HG02642 (cell line): ENCODE data around the gene AOC3.
"Not testable (repeated sequence)": the region's sequence is repeated elsewhere in the genome, so short reads cannot be mapped to it uniquely, and the experiment has no call there.

ENCODE experiments used
- ATAC-seq: cut with Tn5 transposase; IDR thresholded peaks from one replicate; pipeline ENCODE4 v1.9.1; 2021; ENCODE audit warnings: mild to moderate bottlenecking; ENCODE audit not compliant: unreplicated experiment, poor library complexity

Gene AOC3

DNA sequence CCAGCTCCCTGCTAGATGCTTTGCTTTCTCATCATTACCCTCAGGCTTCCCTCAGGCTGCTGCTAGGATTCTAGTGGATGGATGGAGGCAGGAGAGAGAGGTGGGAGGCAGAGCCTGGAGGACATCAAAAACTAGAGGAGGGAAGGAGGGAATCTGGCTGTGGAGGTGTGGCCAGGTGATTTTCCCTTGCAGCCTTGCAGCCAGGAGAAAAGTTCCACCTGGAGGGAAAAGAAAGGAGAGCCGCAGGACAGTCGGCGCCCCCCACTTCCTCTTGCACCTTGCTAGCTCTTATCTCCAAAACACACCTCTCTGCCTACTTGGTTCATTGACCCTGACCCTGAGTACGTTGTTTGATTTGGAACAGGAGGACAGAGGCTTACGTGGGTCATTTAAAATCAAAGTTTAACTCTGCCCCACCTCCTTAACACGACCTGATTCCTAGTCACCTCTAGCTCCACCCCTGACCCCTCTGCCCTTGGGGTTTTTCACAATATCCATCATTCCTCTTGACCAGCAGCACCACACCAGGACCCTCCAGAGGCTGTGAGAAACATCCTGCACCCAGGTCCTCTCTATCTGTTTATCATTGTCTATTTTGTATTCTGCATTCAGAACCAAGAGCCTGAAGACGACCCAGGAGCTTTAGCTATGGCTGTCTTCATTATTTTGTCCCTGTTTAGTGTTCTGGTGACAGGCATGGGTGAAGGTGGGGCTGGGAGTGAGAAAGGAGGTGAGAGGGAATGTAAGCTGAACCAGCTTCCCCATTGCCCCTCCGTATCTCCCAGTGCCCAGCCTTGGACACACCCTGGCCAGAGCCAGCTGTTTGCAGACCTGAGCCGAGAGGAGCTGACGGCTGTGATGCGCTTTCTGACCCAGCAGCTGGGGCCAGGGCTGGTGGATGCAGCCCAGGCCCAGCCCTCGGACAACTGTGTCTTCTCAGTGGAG is 15.9 kb downstream of the AOC3 start:
- ATAC-seq, result no peak

DNA sequence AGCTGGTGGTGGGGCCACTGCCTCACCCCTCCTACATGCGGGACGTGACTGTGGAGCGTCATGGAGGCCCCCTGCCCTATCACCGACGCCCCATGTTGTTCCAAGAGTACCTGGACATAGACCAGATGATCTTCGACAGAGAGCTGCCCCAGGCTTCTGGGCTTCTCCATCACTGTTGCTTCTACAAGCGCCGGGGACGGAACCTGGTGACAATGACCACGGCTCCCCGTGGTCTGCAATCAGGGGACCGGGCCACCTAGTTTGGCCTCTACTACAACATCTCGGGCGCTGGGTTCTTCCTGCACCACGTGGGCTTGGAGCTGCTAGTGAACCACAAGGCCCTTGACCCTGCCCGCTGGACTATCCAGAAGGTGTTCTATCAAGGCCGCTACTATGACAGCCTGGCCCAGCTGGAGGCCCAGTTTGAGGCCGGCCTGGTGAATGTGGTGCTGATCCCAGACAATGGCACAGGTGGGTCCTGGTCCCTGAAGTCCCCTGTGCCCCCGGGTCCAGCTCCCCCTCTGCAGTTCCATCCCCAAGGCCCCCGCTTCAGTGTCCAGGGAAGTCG is 16.8 kb downstream of the AOC3 start:
- ATAC-seq, result not testable (repeated sequence)

DNA sequence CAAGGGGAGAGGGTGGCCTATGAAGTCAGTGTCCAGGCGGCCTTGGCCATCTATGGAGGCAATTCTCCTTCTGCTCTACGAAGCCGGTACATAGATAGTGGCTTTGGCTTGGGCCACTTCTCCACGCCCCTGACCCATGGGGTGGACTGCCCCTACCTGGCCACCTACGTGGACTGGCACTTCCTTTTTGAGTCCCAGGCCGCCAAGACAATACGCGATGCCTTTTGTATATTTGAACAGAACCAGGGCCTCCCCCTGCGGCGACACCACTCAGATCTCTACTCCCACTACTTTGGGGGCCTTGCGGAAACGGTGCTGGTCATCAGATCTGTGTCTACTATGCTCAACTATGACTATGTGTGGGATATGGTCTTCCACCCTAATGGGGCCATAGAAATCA is 17.3 kb downstream of the AOC3 start:
- no peak for ATAC-seq

DNA sequence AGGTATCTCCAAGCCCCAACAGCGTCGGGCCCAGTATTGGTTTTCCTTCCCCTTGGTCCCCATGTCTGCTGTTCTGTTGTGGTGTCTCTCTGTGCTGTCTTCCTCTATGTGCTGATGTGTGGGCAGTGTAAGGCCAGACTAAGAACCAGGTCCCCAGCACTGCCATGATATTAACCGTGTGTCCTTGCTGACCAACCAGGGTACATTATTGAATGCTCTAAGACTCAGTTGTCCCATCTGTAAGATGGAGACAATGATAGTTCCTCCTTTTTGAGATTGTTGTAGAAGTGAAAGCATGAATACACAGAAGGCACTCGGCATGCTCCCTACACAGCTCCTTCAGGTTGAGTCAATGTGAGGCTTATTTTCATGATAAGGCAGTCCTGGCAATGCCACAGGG is 20.6 kb downstream of the AOC3 start:
- ATAC-seq, result no peak

DNA sequence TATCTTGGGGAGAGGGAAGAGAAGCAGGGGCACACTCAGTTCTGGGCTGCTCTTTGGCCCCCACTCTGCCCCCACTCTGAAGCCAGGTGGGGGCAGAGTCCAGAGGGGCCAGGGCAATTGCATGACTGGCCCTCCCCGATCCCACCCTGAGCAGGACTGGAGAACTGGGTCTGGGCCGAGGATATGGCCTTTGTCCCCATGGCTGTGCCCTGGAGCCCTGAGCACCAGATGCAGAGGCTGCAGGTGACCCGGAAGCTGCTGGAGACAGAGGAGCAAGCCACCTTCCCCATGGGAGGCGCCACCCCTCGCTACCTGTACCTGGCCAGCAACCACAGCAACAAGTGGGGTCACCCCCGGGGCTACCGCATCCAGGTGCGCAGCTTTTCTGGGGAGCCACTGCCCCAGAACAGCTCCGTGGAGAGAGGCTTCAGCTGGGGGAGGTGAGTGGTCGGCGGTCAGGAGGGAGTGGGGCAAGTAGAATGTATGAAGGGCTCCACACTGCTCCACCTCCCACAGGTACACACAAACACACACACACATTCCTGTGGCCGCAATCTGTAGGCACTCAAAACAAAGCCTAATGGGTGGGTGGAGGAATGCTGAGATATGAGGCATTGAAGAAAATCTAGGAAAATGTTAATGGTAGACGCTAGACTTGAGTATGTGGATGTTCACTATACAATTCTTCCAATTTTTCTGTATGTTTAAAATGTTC is 21.4 kb downstream of the AOC3 start:
- ATAC-seq, result no peak

DNA sequence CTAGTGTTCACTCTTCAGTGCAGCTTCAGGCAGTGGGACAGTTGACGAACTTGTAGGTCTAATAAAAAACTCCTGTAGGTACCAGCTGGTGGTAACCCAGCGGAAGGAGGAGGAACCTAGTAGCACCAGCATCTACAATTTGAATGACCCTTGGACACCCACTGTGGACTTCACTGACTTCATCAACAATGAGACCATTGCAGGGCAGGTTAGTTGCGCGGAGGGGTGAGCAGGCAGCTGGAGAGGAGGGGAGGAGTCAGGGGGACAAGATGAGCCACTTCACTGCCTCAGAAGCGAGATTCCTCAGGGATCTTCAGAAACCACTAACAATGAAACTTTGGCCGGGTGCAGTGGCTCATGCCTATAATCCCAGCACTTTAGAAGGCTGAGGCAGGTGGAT is 22.3 kb downstream of the AOC3 start:
- no peak for ATAC-seq

DNA sequence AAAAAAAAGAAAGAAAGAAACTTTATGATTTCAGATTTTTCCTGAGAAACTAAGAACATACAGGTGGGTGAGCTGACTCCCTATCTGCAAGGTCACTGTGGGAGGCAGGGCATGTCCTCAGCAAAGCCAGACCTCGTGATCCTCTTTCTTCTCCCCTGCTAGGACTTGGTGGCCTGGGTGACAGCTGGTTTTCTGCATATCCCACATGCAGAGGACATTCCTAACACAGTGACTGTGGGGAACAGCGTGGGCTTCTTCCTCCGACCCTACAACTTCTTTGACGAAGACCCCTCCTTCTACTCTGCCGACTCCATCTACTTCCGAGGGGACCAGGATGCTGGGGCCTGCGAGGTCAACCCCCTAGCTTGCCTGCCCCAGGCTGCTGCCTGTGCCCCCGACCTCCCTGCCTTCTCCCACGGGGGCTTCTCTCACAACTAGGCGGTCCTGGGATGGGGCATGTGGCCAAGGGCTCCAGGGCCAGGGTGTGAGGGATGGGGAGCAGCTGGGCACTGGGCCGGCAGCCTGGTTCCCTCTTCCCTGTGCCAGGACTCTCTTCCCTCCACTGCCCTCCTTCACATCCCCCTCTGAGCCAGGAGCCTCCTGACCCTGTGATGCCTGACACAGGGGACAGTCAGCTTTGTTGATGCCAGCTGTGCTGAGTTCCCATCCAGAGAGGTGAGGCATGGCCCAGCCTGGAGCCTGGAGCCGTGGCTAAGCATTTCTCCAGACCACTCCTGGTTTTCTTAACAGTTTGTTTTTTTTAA is 23.1 kb downstream of the AOC3 start:
- not testable (repeated sequence) for ATAC-seq

DNA sequence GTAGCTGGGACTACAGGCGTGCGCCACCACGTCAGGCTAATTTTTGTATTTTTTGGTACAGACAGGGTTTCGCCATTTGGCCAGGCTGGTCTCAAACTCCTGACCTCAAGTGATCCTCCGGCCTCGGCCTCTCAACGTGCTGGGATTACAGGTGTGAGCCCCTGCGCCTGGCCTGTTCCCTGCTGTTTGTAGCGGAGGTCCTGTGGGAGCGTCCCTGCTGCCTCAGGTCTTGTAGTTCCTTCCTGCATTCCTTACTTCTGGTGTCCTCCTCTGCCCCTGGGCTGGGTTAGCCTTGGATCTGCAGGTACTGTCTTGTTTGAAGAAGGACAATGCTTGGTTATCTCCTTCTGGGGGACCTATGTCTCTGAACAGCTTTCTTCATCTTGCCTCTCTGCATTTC is 26.0 kb downstream of the AOC3 start:
- no peak for ATAC-seq

DNA sequence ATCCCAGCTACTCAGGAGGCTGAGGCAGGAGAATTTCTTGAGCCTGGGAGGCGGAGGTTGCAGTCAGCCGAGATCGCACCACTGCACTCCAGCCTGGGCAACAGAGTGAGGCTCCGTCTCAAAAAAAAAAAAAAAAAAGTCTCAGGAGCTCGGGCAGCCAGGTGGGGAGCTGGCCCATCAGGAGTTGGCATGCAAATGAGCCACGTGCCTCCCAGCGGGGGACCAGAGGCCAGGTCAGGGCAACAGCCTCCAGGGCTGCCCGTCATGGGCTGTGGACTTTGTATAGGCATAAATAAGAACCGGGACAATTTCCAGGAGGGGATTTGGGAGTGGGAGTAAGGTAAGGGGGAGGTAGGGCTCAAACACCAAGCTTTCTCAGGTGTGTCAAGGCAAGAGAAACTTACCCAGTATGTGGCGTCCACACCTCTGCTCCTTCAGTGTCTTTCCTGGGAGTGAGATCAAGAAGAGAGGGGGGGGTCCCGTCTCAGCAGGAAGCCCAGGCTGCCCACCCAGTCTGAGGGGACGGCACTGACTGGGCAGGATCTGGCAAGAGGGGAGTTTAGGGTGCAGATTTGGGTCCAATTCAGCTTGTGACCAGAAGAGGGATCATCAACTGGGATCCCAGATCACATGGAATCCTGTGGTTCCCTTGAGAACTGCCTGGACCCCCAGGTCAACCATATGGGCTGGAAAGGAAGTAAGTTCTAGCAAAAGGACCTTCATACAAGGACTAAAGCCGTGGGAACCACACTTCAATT is 27.3 kb downstream of the AOC3 start:
- ATAC-seq, result no peak

DNA sequence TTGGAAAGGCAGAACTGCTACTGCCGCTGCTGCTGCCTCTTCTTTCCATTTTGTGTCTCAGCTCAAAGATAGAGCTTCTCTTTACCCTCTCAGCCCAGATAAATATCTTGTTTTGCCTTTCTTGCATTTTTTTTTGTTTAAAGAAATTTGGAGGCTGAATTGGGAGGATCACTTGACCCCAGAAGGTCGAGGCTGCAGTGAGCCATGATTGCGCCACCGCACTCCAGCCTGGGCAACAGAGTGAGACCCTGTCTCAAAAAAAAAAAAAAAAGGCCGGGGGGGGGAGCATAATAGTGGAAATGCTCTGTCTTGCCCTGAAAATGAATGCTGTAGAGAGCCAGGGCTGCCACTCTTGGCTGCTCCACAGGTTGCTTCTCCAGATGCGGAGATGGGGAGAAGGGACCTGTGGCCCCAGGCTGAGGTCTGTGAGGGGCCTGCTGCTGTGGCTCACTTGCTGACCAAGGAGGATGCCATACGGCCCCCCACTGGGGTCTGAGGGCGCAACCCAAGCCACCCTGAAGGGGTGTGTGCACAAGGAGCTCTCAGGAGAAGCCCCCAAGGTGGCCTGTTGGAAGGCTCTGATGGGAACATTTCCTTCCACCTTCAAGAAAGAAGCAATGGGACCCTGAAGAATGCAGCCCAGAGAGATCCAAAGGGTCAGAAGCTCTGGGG is 28.1 kb downstream of the AOC3 start:
- ATAC-seq, result no peak

DNA sequence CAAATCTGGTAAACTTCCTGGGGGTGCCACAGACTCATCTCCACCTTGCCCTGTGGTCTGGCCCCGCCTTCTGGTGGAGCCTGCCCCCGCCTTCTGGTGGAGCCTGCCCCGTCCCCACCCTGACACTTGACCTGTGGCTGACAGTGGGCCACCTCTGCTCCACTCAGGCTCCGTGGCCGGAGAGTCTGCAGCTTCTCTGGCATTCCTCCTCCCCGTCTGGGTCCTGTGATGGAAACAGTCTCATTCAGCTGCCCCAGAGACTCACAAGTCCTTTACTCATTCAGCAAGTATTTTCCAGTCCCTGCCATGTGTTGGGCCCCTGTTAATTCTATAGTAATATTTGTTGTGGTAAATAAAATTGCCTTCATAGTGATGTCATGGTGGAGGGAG is 28.6 kb downstream of the AOC3 start:
- no peak for ATAC-seq

DNA sequence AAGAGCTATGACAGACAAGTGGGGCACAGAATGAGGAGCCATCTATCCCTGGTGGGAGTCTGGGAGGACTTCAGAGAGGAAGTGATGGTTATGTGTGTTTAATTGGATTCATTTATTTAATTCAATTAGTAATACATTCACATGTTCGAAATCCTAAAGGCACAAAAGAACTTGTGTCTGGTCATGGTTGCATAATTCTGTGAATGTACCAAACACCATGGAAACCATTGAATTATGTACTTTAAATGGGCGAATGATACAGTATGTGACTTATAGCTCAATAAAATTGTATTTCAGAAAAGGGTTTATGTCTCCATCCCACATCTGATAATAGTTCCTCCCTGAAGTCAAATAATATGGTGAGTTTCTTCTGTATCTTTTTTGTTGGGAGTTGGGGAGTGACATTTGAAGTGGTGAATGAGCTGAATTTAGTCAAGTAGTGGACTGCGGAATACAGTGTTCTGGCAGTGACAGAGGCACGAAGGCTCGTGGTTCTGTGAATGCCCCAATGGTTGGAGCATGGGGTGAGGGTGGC is 29.8 kb downstream of the AOC3 start:
- no peak for ATAC-seq

DNA sequence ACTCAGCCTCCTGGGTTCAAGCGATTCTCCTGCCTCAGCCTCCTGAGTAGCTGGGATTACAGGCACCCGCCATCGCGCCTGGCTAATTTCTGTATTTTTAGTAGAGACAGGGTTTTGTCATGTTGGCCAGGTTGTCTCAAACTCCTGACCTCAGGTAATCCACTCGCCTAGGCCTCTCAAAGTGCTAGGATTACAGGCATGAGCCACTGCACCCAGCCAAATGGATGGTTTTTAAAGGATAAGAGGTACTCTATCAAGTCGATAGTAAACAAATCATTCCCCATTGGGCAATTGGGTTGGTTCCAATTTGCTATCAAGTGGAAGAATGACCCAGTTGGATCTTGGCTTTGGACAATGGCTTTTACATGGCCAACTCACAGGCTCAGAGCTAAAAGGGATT is 30.7 kb downstream of the AOC3 start:
- ATAC-seq, result not testable (repeated sequence)

DNA sequence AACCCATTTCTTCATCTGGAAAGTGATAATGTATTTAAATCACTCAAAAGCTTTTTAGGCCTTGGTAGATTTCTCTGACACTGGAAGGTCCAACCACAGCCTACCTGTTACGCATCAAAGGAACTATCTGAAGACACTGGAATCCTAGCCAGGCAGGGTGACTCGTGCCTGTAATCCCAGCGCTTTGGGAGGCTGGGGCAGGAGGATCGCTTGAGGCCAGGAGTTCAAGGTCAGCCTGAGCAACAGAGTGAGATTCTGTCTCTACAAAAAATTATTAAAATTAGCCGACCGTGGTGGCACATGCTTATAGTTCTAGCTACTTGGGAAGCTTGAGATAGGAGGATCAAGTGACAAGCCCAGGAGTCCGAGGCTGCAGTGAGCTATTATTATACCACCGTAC is 31.2 kb downstream of the AOC3 start:
- ATAC-seq, result no peak

DNA sequence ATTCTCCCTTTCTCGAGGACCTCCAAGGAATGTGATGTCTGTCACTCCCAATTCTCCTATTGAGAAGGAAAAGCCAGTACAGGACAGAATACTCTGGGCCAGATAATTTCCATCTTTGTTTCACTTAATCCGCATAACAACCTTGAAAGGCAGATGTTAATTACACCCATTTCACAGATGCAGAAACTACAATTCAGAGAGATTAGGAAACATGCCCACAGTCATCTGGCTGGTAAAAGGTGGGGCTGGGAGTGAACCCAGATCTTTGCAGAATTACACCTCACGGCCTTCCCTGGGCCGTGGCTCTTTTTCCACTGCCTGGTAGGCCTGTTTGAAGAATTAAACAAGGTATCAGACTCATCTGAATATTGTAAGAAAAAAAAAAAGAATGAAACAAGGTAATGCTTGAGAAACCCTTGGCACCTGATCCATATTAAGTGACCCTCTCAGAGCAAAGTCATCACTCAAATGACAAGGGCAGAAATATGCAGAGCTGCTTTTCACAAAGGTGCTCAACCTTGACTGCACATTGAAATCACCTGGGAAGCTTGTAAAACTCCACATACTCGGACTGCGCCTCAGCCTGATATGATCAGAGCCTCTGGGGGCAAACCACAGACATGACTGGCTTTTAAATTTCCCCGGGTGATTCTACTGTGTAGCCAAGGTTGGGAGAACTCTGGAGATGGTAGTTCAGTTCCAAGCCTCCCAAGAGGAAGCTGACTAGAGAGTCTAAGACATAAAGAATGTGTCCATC is 33.0 kb downstream of the AOC3 start:
- no peak for ATAC-seq

DNA sequence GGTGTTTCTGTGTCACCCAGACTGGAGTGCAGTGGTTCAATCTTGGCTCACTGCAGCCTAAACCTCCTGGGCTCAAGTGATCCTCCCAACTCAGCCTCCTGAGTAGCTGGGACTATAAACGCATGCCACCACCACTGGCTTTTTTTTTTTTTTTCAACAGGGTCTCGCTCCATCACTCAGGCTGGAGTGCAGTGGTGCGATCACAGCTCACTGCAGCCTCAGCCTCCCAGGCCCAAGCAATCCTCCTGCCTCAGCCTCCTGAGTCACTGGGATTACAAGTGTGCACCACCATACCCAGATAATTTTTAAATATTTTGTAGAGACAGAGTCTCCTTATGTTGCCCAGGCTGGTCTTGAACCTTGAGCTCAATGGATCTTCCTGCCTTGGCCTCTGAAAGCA is 34.8 kb downstream of the AOC3 start:
- ATAC-seq, result not testable (repeated sequence)

DNA sequence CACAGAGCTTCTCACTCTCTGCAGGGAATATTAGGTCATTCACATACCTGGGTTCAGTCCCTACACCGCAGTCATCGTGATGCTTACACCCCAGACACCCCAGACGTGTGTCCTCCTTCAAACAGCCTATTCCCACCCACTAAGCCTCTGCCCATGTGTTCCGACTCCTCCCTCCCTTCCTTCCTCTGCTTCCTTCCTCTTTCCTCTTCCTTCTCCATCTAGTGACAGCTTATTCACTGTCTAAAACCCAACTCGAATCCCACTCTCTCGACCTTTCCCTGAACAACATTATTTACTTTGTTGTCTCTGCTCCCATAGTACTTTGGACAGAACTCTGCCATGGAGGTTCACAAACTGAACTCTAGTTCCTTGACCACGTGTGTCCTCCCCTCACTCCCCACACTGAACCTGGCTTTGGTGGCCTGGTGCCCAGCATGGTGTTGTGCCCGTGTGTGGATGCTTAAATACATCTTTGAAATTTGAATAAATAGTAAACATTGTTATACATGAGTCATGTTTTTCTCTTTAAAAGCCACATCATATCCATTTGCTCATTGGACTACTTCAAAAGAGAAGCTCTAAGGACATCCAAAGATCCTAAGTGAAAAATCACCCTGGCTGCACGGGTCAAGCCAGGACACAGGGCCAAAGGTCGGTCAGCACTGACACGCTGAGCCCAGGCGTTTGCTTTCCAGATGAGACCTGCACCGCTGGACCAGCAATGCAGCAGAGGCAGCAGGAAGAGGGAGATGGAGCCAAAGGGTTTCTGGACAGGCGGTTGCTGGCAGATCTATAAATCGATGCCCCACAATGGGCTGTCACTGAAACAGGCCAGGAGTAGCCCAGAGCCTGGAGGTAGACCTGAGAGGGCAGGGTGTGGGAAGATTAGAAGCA is 35.5 kb downstream of the AOC3 start:
- no peak for ATAC-seq
